AG09309 (cell line): ENCODE data around the gene GLB1L2.

Experiments used
- DNase-seq: peaks from one replicate; pipeline ENCODE4 v3.0.0-alpha.2; 2010; ENCODE audit warnings: low read depth
- H3K4me3 ChIP-seq: 2 replicates; pipeline ENCODE4 v1.5.1; 2011; ENCODE audit warnings: mild to moderate bottlenecking, low read depth, low read length, moderate library complexity; ENCODE audit not compliant: control insufficient read depth
- TF ChIP-seq, protein P1 (sequence below): IDR thresholded peaks from 2 replicates; pipeline ENCODE4 v1.5.1; 2011; ENCODE audit warnings: mild to moderate bottlenecking, low read depth, low read length, inconsistent platforms; ENCODE audit not compliant: insufficient read depth, control insufficient read depth; ENCODE audit errors: missing control alignments

The GLB1L2 gene

DNA sequence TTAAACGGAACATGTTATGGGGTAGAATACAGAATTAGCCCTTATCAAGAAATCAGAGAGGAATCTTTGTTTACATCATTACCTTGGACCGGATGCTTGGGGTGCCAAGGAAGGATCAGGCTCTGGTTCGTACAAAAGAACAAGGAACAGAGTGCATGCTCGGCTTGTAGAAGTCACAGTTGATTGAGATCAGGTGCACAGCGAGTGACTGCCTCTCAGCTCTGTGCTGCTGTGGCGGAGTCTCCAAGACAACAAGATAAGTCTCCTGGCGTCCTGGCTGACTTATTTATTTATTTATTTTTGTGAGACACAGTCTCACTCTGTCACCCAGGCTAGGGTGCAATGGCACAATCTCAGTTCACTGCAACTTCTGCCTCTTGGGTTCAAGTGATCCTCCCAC, 31.8 kb downstream of the GLB1L2 start:
- no peak for DNase-seq
- TF ChIP-seq, protein P1, sequence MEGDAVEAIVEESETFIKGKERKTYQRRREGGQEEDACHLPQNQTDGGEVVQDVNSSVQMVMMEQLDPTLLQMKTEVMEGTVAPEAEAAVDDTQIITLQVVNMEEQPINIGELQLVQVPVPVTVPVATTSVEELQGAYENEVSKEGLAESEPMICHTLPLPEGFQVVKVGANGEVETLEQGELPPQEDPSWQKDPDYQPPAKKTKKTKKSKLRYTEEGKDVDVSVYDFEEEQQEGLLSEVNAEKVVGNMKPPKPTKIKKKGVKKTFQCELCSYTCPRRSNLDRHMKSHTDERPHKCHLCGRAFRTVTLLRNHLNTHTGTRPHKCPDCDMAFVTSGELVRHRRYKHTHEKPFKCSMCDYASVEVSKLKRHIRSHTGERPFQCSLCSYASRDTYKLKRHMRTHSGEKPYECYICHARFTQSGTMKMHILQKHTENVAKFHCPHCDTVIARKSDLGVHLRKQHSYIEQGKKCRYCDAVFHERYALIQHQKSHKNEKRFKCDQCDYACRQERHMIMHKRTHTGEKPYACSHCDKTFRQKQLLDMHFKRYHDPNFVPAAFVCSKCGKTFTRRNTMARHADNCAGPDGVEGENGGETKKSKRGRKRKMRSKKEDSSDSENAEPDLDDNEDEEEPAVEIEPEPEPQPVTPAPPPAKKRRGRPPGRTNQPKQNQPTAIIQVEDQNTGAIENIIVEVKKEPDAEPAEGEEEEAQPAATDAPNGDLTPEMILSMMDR = no peak

DNA sequence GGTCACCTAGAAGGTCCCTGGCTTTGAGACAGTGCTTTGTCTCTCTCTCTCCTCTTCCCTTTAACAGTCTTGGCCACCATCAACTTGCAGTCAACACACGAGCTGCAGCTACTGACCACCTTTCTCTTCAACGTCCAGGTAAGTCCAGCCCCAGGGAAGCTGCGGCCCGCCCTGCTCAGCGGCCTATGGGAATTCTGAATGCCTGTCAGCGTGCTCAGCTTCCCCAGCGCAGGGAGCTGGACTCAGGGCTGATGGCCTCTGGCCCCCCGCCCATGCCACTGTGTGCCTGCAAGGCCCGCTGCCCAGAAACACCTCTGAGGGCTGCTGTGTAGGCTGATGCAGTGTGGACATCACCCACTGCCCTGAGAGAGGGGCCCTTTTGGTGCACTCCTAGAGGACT, 32.5 kb downstream of the GLB1L2 start:
- H3K4me3 ChIP-seq = no peak overlapping the region
- DNase-seq = no peak
- TF ChIP-seq, protein P1 = no peak

More for the DNA sequence above, 31.8 kb downstream of the GLB1L2 start:
- no peak overlapping the region for H3K4me3 ChIP-seq

DNA sequence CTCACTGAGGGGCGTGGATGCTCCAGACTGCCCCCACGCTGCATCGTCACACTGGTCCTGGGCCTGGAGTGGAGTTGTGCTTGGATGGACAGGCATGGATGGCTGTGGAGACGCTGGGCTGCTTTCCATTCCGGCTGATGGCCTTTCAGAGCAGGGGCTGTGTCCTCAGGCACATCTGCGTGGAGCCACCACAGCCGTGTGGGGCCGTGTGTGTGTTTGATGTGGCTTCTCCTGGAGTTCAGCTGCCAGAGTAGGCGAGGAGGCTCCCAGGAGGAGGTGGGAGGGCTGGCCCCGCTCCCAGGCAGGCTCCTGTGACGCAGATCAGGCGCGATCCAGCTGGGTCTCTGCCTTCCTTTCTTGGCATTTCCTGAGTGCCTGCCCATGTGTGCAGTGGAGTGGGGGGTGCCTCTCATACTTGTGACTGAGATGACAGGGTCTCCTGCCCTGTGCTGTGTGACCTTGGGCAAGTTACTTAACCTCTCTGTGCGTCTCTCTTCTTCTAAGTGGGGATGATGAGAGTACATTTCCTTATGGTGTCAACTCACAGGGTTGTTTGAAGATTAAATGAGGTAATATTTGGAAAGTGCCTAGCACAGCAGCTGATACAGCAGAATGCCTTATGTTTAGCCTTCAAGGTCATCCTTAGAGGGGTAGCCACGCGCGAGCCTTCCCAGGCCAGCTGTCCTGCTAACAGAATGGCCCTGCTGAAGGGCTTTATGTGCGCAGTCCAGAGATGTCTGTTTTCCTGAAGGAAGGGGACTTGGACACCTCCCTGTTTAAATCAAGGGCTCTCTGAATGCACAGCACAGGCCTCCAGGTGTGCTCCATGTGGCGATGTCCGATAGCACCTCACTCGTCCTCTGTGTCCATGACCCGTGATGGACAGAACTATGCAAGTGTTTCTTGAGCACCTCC, 33.5 kb downstream of the GLB1L2 start:
- TF ChIP-seq, protein P1 = no peak
- DNase-seq = no peak
- no peak overlapping the region for H3K4me3 ChIP-seq

DNA sequence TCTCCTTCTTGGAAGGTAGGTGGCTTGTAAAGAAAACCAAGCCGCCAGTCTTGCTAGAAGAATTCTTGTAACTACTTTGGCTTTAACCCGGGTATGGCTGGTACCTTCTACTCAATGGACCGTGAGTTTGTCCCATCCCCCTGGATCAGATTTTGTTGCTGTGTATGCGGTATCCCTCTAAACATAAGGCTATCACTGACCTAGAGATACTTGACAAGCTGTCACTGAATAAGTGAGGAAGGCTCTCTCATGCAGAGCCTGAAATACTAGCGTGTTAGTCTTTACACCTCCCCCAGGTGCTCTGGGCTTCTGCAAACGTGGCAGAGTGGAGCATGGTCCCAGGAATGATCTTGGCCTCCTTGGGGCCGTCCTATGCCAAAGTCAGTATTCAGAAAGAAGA, 34.5 kb downstream of the GLB1L2 start:
- TF ChIP-seq, protein P1 = no peak
- H3K4me3 ChIP-seq = no peak overlapping the region
- no peak for DNase-seq

DNA sequence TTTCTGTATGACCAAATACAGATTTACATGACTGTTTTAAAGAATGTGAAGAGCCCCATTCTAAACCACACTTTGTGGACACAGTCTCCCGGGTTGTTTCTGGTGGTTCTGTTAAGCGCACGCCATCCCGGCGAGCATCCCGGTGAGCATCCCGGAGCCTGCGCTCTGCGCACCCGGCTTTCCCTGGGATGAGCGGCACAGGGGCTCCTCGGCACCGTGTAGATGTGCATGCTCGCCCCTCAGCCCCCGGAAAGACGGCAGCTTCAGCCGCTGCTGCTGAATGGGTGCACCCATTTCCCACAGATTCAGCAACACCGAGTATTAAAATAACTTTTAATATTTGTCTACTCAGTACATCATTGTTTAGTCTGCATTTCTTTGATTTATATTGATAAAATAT, 36.0 kb downstream of the GLB1L2 start:
- no peak overlapping the region for H3K4me3 ChIP-seq
- no peak for DNase-seq
- TF ChIP-seq, protein P1 = no peak

DNA sequence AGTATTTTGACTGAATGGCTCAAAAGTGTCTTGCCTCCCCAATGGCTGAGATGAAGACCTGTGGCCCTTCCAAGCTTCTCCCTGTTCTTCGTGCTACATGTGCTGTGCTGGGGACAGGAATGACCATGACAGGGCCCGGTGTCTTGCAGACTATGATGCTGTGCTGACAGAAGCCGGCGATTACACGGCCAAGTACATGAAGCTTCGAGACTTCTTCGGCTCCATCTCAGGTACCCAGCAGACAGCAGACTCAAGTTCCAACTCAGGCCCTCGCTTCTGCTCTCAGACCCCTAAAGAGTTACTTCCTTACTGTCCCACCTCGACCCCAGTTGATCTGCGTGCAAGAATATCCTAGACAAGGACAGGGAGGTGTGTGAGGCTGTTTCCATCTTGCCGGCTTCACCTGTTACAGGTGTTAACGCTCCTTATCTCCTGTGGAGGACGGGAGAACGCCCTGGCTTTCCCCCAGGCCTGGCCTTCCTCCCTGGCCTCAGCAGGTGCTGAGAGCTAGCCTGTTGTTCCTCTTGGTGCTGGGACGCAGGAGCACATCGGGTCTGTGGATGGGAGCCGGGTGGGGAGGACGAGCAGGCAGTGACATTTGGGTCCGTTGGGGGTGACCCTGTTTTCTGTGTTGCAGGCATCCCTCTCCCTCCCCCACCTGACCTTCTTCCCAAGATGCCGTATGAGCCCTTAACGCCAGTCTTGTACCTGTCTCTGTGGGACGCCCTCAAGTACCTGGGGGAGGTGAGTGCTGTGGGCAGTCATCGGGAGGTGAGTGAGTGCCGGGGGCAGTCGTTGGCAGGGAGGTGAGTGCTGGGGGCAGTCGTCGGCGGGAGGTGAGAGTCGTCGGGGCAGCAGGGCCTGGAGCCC, 38.1 kb downstream of the GLB1L2 start:
- H3K4me3 ChIP-seq = no peak overlapping the region
- TF ChIP-seq, protein P1 = no peak
- DNase-seq = no peak
